ENCODE results near the gene LRRFIP1.

DNA sequence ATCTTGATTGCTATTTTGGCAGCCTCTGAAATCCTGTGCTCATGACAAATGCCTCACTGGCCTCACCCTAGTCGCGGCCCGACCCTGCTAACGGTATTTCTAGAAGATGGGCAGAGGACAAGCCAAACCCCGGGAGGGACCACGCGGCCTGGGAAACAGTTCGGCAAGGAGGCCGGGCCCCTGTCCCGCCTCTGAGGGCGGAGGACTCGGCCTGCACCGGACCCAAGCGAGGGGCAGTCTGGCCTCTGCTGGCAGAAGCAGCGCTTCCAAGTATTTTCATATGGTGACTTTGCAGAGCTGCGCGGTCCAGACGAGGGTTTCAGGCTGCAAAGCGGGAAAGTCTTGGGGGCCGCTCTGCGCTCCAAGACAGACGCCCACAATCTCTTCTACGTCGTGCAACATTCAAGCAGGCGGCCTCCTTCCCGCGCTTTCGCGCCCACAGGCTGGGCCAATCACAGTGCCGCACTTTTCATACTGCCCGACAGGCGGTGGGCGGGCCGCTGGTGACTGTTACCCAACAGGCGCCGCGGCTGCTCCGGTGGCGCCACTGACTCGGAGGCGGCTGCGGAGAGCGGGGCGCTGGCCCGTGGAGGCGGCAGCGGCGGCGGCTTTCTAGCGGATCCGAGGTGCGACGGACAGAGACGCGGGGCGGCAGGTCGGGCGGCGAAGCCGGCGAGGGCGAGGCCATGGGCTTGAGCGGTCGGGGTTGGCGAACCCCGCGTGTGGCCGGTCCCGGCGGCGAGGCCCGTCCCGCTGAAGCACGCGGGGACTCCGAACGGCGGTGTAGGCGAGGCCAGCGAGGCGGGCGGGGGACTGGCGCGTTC lies 171.1 kb downstream of the LRRFIP1 start, which contains the start of gene RBM44:
- TF ChIP-seq, protein P1, sequence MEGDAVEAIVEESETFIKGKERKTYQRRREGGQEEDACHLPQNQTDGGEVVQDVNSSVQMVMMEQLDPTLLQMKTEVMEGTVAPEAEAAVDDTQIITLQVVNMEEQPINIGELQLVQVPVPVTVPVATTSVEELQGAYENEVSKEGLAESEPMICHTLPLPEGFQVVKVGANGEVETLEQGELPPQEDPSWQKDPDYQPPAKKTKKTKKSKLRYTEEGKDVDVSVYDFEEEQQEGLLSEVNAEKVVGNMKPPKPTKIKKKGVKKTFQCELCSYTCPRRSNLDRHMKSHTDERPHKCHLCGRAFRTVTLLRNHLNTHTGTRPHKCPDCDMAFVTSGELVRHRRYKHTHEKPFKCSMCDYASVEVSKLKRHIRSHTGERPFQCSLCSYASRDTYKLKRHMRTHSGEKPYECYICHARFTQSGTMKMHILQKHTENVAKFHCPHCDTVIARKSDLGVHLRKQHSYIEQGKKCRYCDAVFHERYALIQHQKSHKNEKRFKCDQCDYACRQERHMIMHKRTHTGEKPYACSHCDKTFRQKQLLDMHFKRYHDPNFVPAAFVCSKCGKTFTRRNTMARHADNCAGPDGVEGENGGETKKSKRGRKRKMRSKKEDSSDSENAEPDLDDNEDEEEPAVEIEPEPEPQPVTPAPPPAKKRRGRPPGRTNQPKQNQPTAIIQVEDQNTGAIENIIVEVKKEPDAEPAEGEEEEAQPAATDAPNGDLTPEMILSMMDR (IDR thresholded peaks at IDR 0.05) = no peak
- TF ChIP-seq EZH2 (IDR thresholded peaks at IDR 0.05; ENCODE audit: borderline replicate concordance, insufficient read depth, low read depth, low read length, poor library complexity, severe bottlenecking) = no peak
